Large intestine (tissue), 3 donors: ENCODE data around the gene AAK1. TPM values are rescaled to one million over a fixed set of nuclear protein-coding genes. Genes with fewer than 3 reads are reported as not detected.
"Not testable (repeated sequence)": the region's sequence is repeated elsewhere in the genome, so short reads cannot be mapped to it uniquely, and the experiment has no call there.

Experiments
- DNase-seq, 2 donors: peaks; one replicate each; pipeline versions ENCODE4 v3.0.0 to v3.0.0-alpha.2; 2013
- H3K27ac ChIP-seq: one replicate; pipeline ENCODE4 v1.5.1; 2013; ENCODE audit warnings: low read length
- H3K27me3 ChIP-seq: 2 replicates; pipeline ENCODE4 v1.6.1; 2013; ENCODE audit warnings: low read length; ENCODE audit not compliant: control insufficient read depth, insufficient read depth
- H3K36me3 ChIP-seq: 2 replicates; pipeline ENCODE4 v1.6.1; 2013; ENCODE audit warnings: low read length; ENCODE audit not compliant: control insufficient read depth, insufficient read depth
- H3K4me1 ChIP-seq: one replicate; pipeline ENCODE4 v1.6.1; 2013; ENCODE audit warnings: low read length; ENCODE audit not compliant: control insufficient read depth, insufficient read depth
- H3K4me3 ChIP-seq: one replicate; pipeline ENCODE4 v1.5.1; 2013; ENCODE audit warnings: low read length
- H3K9me3 ChIP-seq: one replicate; pipeline ENCODE4 v1.6.1; 2013; ENCODE audit warnings: mild to moderate bottlenecking, low read depth, low read length, moderate library complexity; ENCODE audit not compliant: control insufficient read depth
- WGBS: methylation state at CpG from one replicate; pipeline ENCODE4 v1.1.5; 2013; ENCODE audit warnings: low lambda C conversion rate; ENCODE audit not compliant: insufficient coverage; 5-methylcytosine and 5-hydroxymethylcytosine counted together
- polyA plus RNA-seq: library from polyadenylated mRNA; unstranded; fragments of 120-200 nt; gene quantifications from one replicate; pipeline ENCODE4 v1.2.1, GENCODE V29; 2013

AAK1 gene
- polyA plus RNA-seq, 1 donor = 18.6 TPM

DNA sequence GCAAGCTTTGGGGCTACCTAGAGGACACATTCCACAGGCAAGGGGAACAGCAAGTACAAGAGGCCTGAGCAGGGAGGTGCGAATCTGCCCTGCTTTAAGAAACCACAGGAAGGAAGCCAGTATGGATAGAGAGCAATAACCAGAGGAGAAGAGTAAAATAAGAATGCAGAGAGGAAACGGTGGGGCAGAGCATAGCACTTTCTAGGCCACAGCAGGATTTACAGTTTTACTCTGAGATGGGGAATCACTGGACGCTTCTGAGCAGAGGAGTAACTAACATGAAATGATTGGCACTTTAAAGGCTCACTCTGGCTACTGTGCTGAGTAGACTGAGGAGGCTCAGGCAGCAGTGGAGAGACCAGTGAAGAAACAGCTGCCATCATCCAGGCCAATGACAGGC is 23.8 kb downstream of the AAK1 start:
- 66% methylated on average over 2 of the region's 3 CpGs for WGBS
- no peak for DNase-seq
- no peaks in the 10 kb centered on the region for H3K27me3 ChIP-seq
- peaks cover 6% of the 10 kb centered on the region for H3K4me1 ChIP-seq
- no peak overlapping the region for H3K4me3 ChIP-seq
- no peak overlapping the region for H3K27ac ChIP-seq
- H3K9me3 ChIP-seq = peaks cover 6% of the 10 kb centered on the region
- no peaks in the 10 kb centered on the region for H3K36me3 ChIP-seq

- Histone ChIP-seq H3K27ac (no peak overlapping the region), H3K27me3 (no peaks in the 10 kb centered on the region), H3K4me3 (no peak overlapping the region), H3K9me3 (peaks cover 11% of the 10 kb centered on the region), H3K4me1 (no peaks in the 10 kb centered on the region), H3K36me3 (no peaks in the 10 kb centered on the region)
- 88% methylated on average over 3 of the region's 5 CpGs for WGBS
- DNase-seq = no peak
Measured at GRCh38 chr2:69618362-69618761, 25.2 kb downstream of the AAK1 start.

DNA sequence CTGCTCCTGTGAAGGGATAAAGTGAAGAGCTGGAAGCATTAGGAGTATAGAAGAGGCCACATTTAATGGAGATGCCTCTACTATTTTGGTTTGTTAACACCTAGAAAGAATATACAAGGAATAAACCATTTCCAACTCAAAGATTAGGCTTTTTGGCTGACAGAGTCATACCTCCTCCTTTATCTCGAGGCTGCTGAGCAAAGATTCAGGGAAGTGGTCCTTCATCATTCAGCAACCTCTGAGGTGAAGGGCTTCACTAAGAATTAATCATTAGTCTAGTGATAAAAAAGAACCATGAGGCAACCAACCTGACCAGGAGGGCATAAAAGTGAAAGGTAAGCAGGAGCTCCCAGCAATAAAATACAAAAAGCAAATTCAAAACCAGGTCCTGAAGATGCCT is 25.8 kb downstream of the AAK1 start:
- no peak for DNase-seq
- H3K9me3 ChIP-seq = peaks cover 11% of the 10 kb centered on the region
- no peaks in the 10 kb centered on the region for H3K36me3 ChIP-seq
- no peak overlapping the region for H3K27ac ChIP-seq
- no peak overlapping the region for H3K4me3 ChIP-seq
- H3K4me1 ChIP-seq = peaks cover 3% of the 10 kb centered on the region
- no peaks in the 10 kb centered on the region for H3K27me3 ChIP-seq
- WGBS = 50% methylated on average over 1 of the region's 1 CpG

- no CpG with 5 or more reads among the region's 1 CpG for WGBS
- H3K4me1 ChIP-seq = peaks cover 3% of the 10 kb centered on the region
- peaks cover 5% of the 10 kb centered on the region for H3K9me3 ChIP-seq
- no peaks in the 10 kb centered on the region for H3K36me3 ChIP-seq
- no peak for DNase-seq
- H3K27me3 ChIP-seq = no peaks in the 10 kb centered on the region
- H3K27ac ChIP-seq = no peak overlapping the region
- H3K4me3 ChIP-seq = no peak overlapping the region
Measured at GRCh38 chr2:69616755-69617154, 26.8 kb downstream of the AAK1 start.

GRCh38 chr2:69615969-69616368 is 27.6 kb downstream of the AAK1 start:
- no peak for DNase-seq
- Histone ChIP-seq H3K36me3 (no peaks in the 10 kb centered on the region), H3K9me3 (peaks cover 5% of the 10 kb centered on the region), H3K27ac (no peak overlapping the region), H3K4me3 (no peak overlapping the region), H3K27me3 (no peaks in the 10 kb centered on the region), H3K4me1 (peaks cover 3% of the 10 kb centered on the region)
- 100% methylated on average over 1 of the region's 4 CpGs for WGBS

- WGBS = 100% methylated on average over 1 of the region's 7 CpGs
- no peak for DNase-seq
- Histone ChIP-seq H3K27ac (no peak overlapping the region), H3K4me3 (no peak overlapping the region), H3K36me3 (no peaks in the 10 kb centered on the region), H3K27me3 (no peaks in the 10 kb centered on the region), H3K9me3 (peaks cover 5% of the 10 kb centered on the region), H3K4me1 (peaks cover 3% of the 10 kb centered on the region)
Measured at GRCh38 chr2:69615078-69615625, 28.4 kb downstream of the AAK1 start.

GRCh38 chr2:69612707-69613106 is 30.8 kb downstream of the AAK1 start:
- Histone ChIP-seq H3K4me3 (no peak overlapping the region), H3K4me1 (peaks cover 3% of the 10 kb centered on the region), H3K36me3 (no peaks in the 10 kb centered on the region), H3K27ac (peak overlapping the region; percentile 39), H3K27me3 (no peaks in the 10 kb centered on the region), H3K9me3 (peaks cover 5% of the 10 kb centered on the region)
- peak; percentile 29 to 57 for DNase-seq

GRCh38 chr2:69612200-69612599 is 31.3 kb downstream of the AAK1 start:
- Histone ChIP-seq H3K4me3 (no peak overlapping the region), H3K36me3 (no peaks in the 10 kb centered on the region), H3K27me3 (no peaks in the 10 kb centered on the region), H3K9me3 (peaks cover 5% of the 10 kb centered on the region), H3K4me1 (peaks cover 3% of the 10 kb centered on the region), H3K27ac (peak overlapping the region; percentile 39)
- WGBS = 100% methylated on average over 2 of the region's 3 CpGs
- no peak for DNase-seq

- Histone ChIP-seq H3K36me3 (no peaks in the 10 kb centered on the region), H3K4me1 (peaks cover 3% of the 10 kb centered on the region), H3K4me3 (no peak overlapping the region), H3K27me3 (no peaks in the 10 kb centered on the region), H3K27ac (no peak overlapping the region), H3K9me3 (no peaks in the 10 kb centered on the region)
- no peak for DNase-seq
- WGBS = no CpG with 5 or more reads among the region's 2 CpGs
Measured at GRCh38 chr2:69608109-69608508, 35.4 kb downstream of the AAK1 start.

DNA sequence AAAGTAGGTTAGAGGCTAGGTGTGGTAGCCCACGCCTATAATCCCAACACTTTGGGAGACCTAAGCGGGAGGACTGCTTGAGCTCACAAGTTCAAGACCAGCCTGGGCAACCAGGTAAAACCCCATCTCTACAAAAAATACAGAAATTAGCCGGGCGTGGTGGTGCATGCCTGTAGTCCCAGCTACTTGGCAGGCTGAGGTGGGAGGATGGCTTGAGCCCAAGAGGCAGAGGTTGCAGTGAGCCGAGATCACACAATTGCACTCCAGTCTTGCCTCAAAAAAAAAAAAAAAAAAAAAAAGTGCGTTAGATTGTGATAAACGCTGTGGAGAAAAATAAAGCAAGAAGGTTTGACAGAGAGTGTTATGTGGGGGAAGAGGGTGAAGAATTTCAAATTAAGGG is 36.8 kb downstream of the AAK1 start:
- DNase-seq, H3K9me3 ChIP-seq, H3K27ac ChIP-seq, H3K4me1 ChIP-seq, H3K4me3 ChIP-seq, H3K27me3 ChIP-seq, H3K36me3 ChIP-seq: not testable (repeated sequence)
- 100% methylated on average over 1 of the region's 7 CpGs for WGBS

GRCh38 chr2:69605284-69605683 is 38.3 kb downstream of the AAK1 start:
- Histone ChIP-seq H3K36me3 (no peaks in the 10 kb centered on the region), H3K27me3 (no peaks in the 10 kb centered on the region), H3K9me3 (no peaks in the 10 kb centered on the region), H3K27ac (no peak overlapping the region), H3K4me1 (no peaks in the 10 kb centered on the region), H3K4me3 (no peak overlapping the region)
- no CpG with 5 or more reads among the region's 4 CpGs for WGBS
- DNase-seq = no peak
